Naive B cell (primary cell): ENCODE measurements around the gene DOCK7. TPM values are rescaled to one million over a fixed set of nuclear protein-coding genes. Genes with fewer than 3 reads are reported as not detected.

ENCODE experiments used
- ATAC-seq, 2 donors: fragments of 150-1000 bp; cut with Tn5 transposase; 2 replicates each; pipeline ENCODE4 v1.10.0; 2021; ENCODE audit warnings: low read depth in 2 of 2, mild to moderate bottlenecking in 2 of 2, moderate library complexity in 2 of 2
- DNase-seq: peaks from one replicate; pipeline ENCODE4 v3.0.0; 2022
- H3K27ac Mint-ChIP-seq, 6 donors: one replicate each; pipeline ENCODE4 v1.8.0; 2020 to 2022; ENCODE audit warnings: mild to moderate bottlenecking in 6 of 6, mixed read lengths in 6 of 6, moderate library complexity in 5 of 6, inconsistent platforms in 2 of 6
- H3K27me3 Mint-ChIP-seq, 3 donors: one replicate each; pipeline ENCODE4 v1.8.0; 2021 to 2022; ENCODE audit warnings: mixed read lengths in 3 of 3, mild to moderate bottlenecking in 1 of 3
- H3K36me3 Mint-ChIP-seq, 2 donors: one replicate each; pipeline ENCODE4 v1.8.0; 2020 to 2022; ENCODE audit warnings: mixed read lengths in 2 of 2, inconsistent platforms in 1 of 2, mild to moderate bottlenecking in 1 of 2
- H3K4me1 Mint-ChIP-seq, 3 donors: one replicate each; pipeline ENCODE4 v1.8.0; 2020 to 2022; ENCODE audit warnings: mixed read lengths in 3 of 3, inconsistent platforms in 1 of 3, mild to moderate bottlenecking in 1 of 3, moderate library complexity in 1 of 3
- H3K4me3 Mint-ChIP-seq, 8 donors: one replicate each; pipeline ENCODE4 v1.8.0; 2020 to 2022; ENCODE audit warnings: mild to moderate bottlenecking in 8 of 8, mixed read lengths in 8 of 8, moderate library complexity in 8 of 8, inconsistent platforms in 2 of 8
- H3K9me3 Mint-ChIP-seq, 7 donors: one replicate each; pipeline ENCODE4 v1.8.0; 2020 to 2022; ENCODE audit warnings: mixed read lengths in 7 of 7, mild to moderate bottlenecking in 5 of 7, inconsistent platforms in 2 of 7, moderate library complexity in 1 of 7
- polyA plus RNA-seq, 6 donors: library from polyadenylated mRNA; unstranded; fragments of 300-500 nt; fragmentation: Illumina TruSeq; gene quantifications; one replicate each; pipeline ENCODE4 v1.2.3, GENCODE V29; 2021; ENCODE audit warnings: low read depth in 6 of 6

Gene DOCK7
- polyA plus RNA-seq, 6 donors from 2014 or later: 2.8 to 4.4 (median 3.7) TPM

- Mint-ChIP-seq H3K27ac (peak within 1 kb of the TSS; percentile 96 to 100 (median 98)), H3K36me3 (peaks cover 2 to 10% of the 10 kb centered on the region in 2 donors), H3K27me3 (no peaks in the 10 kb centered on the region), H3K4me3 (peak within 1 kb of the TSS; percentile 86 to 99 (median 96)), H3K4me1 (peaks cover 29 to 42% (median 34%) of the 10 kb centered on the region in 3 donors), H3K9me3 (peaks cover 0 to 5% (median 0%) of the 10 kb centered on the region in 7 donors)
- DNase-seq (peak; percentile 99), ATAC-seq (peak; percentile 75 to 78)
These were observed 251.5 kb downstream of the DOCK7 start, which contains the start of gene USP1 for GRCh38 chr1:62436466-62437272. Gene USP1, plus strand, starts transcription at chr1:62437049. Its CDS starts 2,819 bp downstream, at chr1:62439868.

DNA sequence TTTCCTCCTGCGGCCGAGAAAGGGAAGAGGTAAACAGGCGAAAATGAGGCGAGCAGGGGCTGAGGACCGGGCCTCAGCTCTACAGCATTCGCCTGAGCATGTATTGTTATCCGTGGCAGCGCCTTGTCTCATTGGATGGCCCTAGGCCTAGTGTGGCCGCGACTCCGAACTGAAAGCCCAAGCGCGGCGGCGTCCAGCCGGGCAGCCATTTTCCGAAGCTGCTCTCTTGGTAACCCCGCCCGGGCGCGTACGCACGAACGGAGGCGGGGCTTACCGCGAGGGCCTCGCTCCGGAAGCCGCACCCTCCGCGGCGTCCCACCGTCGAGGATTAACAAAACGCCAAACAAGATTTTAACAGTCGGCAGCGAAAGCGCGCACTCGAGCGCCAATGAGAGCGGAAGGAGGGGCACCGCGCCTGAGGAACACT is 252.1 kb downstream of the DOCK7 start:
- no peak for ATAC-seq
- H3K4me1 Mint-ChIP-seq: peaks cover 28 to 42% (median 34%) of the 10 kb centered on the region in 3 donors
- H3K27ac Mint-ChIP-seq: peak overlapping the region; percentile 96 to 100 (median 98)
- peak; percentile 98 for DNase-seq
- H3K9me3 Mint-ChIP-seq: peaks cover 0 to 5% (median 0%) of the 10 kb centered on the region in 7 donors
- H3K4me3 Mint-ChIP-seq: peak overlapping the region; percentile 86 to 99 (median 96)
- peaks cover 0 to 7% of the 10 kb centered on the region in 2 donors for H3K36me3 Mint-ChIP-seq
- H3K27me3 Mint-ChIP-seq: no peaks in the 10 kb centered on the region

DNA sequence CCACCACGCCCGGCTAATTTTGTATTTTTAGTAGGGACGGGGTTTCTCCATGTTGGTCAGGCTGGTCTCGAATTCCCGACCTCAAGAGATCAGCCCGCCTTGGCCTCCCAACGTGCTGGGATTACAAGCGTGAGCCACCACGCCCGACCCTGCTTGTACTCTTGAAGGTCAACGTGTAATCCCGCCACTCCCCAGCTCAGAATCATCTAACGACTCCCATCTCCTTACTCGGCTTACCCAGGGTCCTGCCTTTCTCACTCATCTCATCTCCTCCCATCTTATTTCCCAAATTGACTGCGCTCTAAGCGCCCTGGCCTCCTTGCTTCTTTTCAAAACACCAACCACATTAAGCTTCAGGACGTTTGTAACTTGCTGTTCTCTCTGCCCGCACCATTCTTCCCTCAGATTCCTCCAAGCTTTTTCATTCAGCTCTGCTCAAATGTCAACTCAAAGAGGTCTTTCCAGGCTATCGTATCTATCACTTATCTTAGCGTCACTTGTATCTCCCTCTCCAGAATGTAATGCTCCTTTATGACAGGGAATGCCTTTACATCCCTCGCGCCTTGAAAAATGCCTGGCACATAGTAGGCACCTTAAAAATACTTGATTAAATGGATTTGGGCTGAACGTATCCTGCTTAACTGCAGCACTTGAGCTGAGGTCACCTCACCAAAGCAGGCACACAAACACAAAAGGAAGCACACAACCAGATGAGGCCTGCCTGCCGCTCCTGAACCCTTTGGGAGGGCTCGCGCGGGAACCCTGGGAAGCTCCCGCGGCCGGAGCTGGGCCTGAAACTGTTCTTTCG is 252.8 kb downstream of the DOCK7 start:
- Mint-ChIP-seq H3K4me3 (peak overlapping the region; percentile 86 to 99 (median 96)), H3K9me3 (peaks cover 0 to 5% (median 0%) of the 10 kb centered on the region in 7 donors), H3K36me3 (peaks cover 0 to 7% of the 10 kb centered on the region in 2 donors), H3K27me3 (no peaks in the 10 kb centered on the region), H3K27ac (peak overlapping the region; percentile 96 to 100 (median 98)), H3K4me1 (peaks cover 23 to 42% (median 33%) of the 10 kb centered on the region in 3 donors)
- DNase-seq: no peak
- ATAC-seq: no peak

- peak overlapping the region in 5 of 6 donors; percentile 32 to 99 (median 86) for H3K27ac Mint-ChIP-seq
- peak overlapping the region in 4 of 8 donors; percentile 86 to 98 (median 96) for H3K4me3 Mint-ChIP-seq
- H3K4me1 Mint-ChIP-seq: peaks cover 19 to 40% (median 26%) of the 10 kb centered on the region in 3 donors
- peaks cover 0 to 5% (median 0%) of the 10 kb centered on the region in 7 donors for H3K9me3 Mint-ChIP-seq
- ATAC-seq (no peak), DNase-seq (no peak)
- no peaks in the 10 kb centered on the region for H3K27me3 Mint-ChIP-seq
- H3K36me3 Mint-ChIP-seq: peaks cover 0 to 7% of the 10 kb centered on the region in 2 donors
These were observed 253.6 kb downstream of the DOCK7 start for GRCh38 chr1:62434618-62435001.

DNA sequence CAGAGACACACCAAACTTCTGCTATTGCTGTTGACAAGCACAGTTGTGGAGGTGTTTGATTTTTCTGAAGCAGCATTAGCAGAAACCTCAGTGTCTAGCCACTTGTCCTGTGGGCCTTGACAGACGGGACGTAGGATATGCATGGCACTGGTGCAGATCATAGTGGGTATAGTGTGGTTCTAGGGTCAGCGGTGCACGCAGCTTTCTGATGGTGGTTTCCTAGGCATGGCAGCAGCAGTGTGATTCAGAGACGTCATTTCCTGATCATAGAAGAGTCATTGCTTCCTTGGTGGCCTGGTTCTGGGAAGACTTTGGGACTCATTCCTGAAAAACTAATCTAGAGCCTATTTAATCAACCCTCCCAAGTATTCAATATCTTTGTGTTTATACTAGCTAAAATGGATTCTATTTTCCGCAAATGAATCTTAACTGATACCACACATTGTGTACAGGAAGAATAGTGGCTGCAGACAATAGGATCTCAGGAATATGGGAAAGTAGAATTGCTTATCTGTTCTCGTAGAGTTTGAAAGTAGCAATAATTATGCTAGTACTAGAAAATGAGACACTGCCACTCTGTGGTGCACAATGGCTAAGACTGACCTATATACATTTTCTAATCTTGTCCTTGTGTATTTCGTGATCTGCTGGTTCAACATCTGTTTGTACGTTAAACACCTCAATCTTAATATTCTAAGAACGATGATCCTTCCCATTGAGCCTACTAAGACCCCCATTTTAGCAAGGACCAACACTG is 254.1 kb downstream of the DOCK7 start:
- peak; percentile 47 for DNase-seq
- Mint-ChIP-seq H3K4me3 (peak overlapping the region in 7 of 8 donors; percentile 33 to 98 (median 86)), H3K27me3 (no peaks in the 10 kb centered on the region), H3K27ac (peak overlapping the region in 5 of 6 donors; percentile 43 to 92 (median 59)), H3K36me3 (peaks cover 0 to 7% of the 10 kb centered on the region in 2 donors), H3K4me1 (peaks cover 19 to 36% (median 26%) of the 10 kb centered on the region in 3 donors), H3K9me3 (peaks cover 0 to 5% (median 0%) of the 10 kb centered on the region in 7 donors)
- ATAC-seq: no peak

DNA sequence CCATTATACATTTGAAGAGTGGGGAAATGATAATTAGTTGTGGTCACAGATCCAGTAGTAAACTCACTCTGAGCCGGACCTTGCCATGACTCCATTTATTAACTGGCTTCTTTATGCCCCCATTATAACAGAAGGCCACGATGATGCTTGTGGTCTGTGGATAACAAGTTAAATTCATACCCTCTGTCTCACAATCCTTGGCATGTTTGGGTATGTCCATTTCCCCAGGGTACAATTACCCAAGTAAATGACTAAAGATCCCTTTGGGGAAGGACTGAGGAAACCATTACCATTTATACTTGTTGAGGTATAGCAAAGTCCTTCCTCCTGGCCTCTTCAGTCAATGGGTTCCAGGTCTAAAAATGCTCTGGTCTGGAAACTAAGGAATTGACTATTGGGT is 258.6 kb downstream of the DOCK7 start:
- Mint-ChIP-seq H3K36me3 (no peaks in the 10 kb centered on the region), H3K4me1 (peaks cover 0 to 4% (median 4%) of the 10 kb centered on the region in 3 donors), H3K4me3 (no peak overlapping the region), H3K9me3 (no peaks in the 10 kb centered on the region), H3K27me3 (no peaks in the 10 kb centered on the region), H3K27ac (no peak overlapping the region)
- ATAC-seq: no peak
- no peak for DNase-seq

DNA sequence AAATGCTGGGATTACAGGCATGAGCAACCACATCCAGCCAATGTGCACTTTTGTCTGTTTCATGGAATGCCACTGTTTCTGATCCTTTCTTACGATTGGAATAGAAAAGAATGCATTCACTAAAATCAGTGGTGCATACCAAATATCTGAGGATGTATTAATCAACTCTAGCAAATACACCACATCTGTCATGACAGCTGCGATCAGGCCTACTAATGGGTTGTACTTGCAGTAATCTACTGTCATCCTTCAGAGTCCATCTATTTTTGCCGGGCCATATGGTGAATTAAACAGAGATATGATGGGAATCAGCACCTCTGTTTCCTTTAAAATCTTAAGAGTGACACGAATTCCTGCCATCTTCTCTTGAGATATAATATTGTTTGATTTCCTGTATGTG is 259.8 kb downstream of the DOCK7 start:
- DNase-seq: no peak
- no peaks in the 10 kb centered on the region for H3K36me3 Mint-ChIP-seq
- H3K4me1 Mint-ChIP-seq: no peaks in the 10 kb centered on the region
- no peaks in the 10 kb centered on the region for H3K9me3 Mint-ChIP-seq
- no peaks in the 10 kb centered on the region for H3K27me3 Mint-ChIP-seq
- no peak for ATAC-seq
- no peak overlapping the region for H3K27ac Mint-ChIP-seq
- no peak overlapping the region for H3K4me3 Mint-ChIP-seq

DNA sequence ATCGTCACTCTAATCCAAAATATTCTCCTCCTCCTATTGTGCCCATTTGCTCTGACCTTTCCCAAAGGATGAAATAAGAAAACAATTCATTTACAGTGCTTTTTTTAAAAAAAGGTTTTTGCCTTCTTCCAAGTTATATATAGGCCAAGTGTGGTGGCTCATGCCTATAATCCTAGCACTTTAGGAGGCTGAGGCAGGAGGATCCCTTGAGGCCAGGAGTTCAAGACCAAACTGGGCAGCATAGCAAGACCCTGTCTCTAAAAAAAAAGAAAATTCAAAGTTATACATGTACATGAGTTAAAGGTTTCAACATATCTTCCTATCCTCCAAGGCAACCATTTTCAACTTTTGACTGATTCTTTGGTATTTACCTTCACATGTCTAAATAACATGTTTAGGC is 261.4 kb downstream of the DOCK7 start:
- Mint-ChIP-seq H3K27me3 (no peaks in the 10 kb centered on the region), H3K27ac (no peak overlapping the region), H3K4me3 (no peak overlapping the region), H3K4me1 (no peaks in the 10 kb centered on the region), H3K36me3 (no peaks in the 10 kb centered on the region), H3K9me3 (no peaks in the 10 kb centered on the region)
- ATAC-seq: no peak
- no peak for DNase-seq

- Mint-ChIP-seq H3K27me3 (no peaks in the 10 kb centered on the region), H3K4me3 (no peak overlapping the region), H3K9me3 (no peaks in the 10 kb centered on the region), H3K27ac (peak overlapping the region in 1 of 6 donors; percentile 44), H3K4me1 (no peaks in the 10 kb centered on the region), H3K36me3 (no peaks in the 10 kb centered on the region)
- ATAC-seq (no peak), DNase-seq (no peak)
These were observed 261.9 kb downstream of the DOCK7 start for GRCh38 chr1:62426237-62426636.

DNA sequence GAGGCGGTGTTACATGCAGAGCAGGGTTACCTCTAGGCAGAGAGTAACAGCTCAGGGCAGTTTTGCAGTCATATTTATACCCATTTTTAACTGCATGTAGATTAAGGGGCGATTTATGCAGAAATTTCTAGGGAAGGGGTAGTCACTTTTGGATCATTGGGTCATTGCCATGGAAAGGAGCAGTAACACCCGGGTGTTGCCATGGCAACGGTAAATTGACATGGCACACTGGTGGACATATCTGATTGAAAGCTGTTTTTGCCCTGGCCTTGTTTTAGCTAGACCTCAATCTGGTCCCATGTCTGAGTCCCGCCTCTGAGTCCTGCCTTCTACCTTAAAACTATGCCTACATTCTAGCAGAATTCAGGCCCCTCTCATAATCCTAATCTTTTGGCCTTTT is 263.1 kb downstream of the DOCK7 start:
- H3K4me3 Mint-ChIP-seq: no peak overlapping the region
- ATAC-seq (no peak), DNase-seq (no peak)
- H3K27me3 Mint-ChIP-seq: no peaks in the 10 kb centered on the region
- H3K4me1 Mint-ChIP-seq: no peaks in the 10 kb centered on the region
- no peak overlapping the region for H3K27ac Mint-ChIP-seq
- no peaks in the 10 kb centered on the region for H3K9me3 Mint-ChIP-seq
- H3K36me3 Mint-ChIP-seq: no peaks in the 10 kb centered on the region

DNA sequence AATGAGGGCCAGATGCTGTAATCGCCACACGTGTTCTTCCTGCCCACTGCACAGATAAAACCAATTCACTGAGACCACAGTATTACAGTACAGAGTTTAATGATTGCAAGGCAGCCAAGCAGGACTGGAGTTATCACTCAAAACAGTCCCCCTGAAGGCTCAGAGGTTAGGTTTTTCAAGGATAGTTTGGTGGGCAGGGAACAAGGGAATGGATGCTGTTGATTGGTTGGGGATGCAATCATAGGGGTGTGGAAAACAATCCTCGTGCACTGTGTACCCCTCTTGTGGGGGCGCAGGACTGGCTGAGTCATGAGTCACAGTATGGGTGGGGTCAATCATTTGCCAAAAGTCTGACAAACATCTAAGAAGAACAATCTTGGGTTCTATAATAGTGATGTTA is 263.8 kb downstream of the DOCK7 start:
- ATAC-seq (no peak), DNase-seq (no peak)
- H3K4me3 Mint-ChIP-seq: no peak overlapping the region
- H3K4me1 Mint-ChIP-seq: no peaks in the 10 kb centered on the region
- no peaks in the 10 kb centered on the region for H3K36me3 Mint-ChIP-seq
- no peaks in the 10 kb centered on the region for H3K9me3 Mint-ChIP-seq
- H3K27me3 Mint-ChIP-seq: no peaks in the 10 kb centered on the region
- no peak overlapping the region for H3K27ac Mint-ChIP-seq

- ATAC-seq: no peak
- Mint-ChIP-seq H3K27ac (no peak overlapping the region), H3K27me3 (no peaks in the 10 kb centered on the region), H3K4me3 (no peak overlapping the region), H3K36me3 (no peaks in the 10 kb centered on the region), H3K4me1 (no peaks in the 10 kb centered on the region), H3K9me3 (no peaks in the 10 kb centered on the region)
- no peak for DNase-seq
These were observed 264.5 kb downstream of the DOCK7 start for GRCh38 chr1:62423580-62424242.
